Neural progenitor cell (in vitro differentiated cells): Measurements from ENCODE around the gene DNAH10. TPM values are rescaled to one million over a fixed set of nuclear protein-coding genes. Genes with fewer than 3 reads are reported as not detected.

Experiments
- DNase-seq: peaks from one replicate; pipeline ENCODE4 v3.0.0-alpha.2; 2016; ENCODE audit warnings: low spot score
- H2AFZ ChIP-seq: fragments of 200-600 bp; sonication (generic); replicated peaks from 2 replicates; pipeline ENCODE4 v1.6.1; 2016; ENCODE audit warnings: antibody characterized with exemption
- H3F3A ChIP-seq: fragments of 200-600 bp; sonication (generic); 2 replicates; pipeline ENCODE4 v1.6.1; 2016; ENCODE audit warnings: antibody characterized with exemption, low read depth
- H3K27ac ChIP-seq: fragments of 200-600 bp; sonication (generic); 2 replicates; pipeline ENCODE4 v1.5.1; 2016; ENCODE audit warnings: mild to moderate bottlenecking
- H3K27me3 ChIP-seq: fragments of 200-600 bp; sonication (generic); 2 replicates; pipeline ENCODE4 v1.6.1; 2016; ENCODE audit warnings: mild to moderate bottlenecking, moderate library complexity
- H3K36me3 ChIP-seq: fragments of 200-600 bp; sonication (generic); 2 replicates; pipeline ENCODE4 v1.5.1; 2016
- H3K4me1 ChIP-seq: fragments of 200-600 bp; sonication (generic); 2 replicates; pipeline ENCODE4 v1.6.1; 2016; ENCODE audit warnings: mixed run types
- H3K4me2 ChIP-seq: fragments of 200-600 bp; sonication (generic); 2 replicates; pipeline ENCODE4 v1.6.1; 2016
- H3K4me3 ChIP-seq: fragments of 200-600 bp; sonication (generic); 2 replicates; pipeline ENCODE4 v1.5.1; 2016
- H3K79me2 ChIP-seq: fragments of 200-600 bp; sonication (generic); 2 replicates; pipeline ENCODE4 v1.6.1; 2016; ENCODE audit warnings: low read depth
- H3K9ac ChIP-seq: fragments of 200-600 bp; sonication (generic); 2 replicates; pipeline ENCODE4 v1.6.1; 2016
- H3K9me3 ChIP-seq: fragments of 200-600 bp; sonication (generic); 2 replicates; pipeline ENCODE4 v1.5.1; 2016; ENCODE audit warnings: low read depth
- H4K20me1 ChIP-seq: fragments of 200-600 bp; sonication (generic); 2 replicates; pipeline ENCODE4 v1.6.1; 2016; ENCODE audit warnings: low read depth
- H3K27ac Mint-ChIP-seq: 3 replicates; pipeline ENCODE4 v1.8.0; 2021; ENCODE audit warnings: mixed read lengths
- H3K27me3 Mint-ChIP-seq: 2 replicates; pipeline ENCODE4 v1.8.0; 2022; ENCODE audit warnings: low read depth, mild to moderate bottlenecking, inconsistent platforms, moderate library complexity, mixed read lengths; ENCODE audit not compliant: insufficient read depth
- H3K36me3 Mint-ChIP-seq: 3 replicates; pipeline ENCODE4 v1.8.0; 2021; ENCODE audit warnings: mixed read lengths
- H3K4me1 Mint-ChIP-seq: 3 replicates; pipeline ENCODE4 v1.8.0; 2021; ENCODE audit warnings: mixed read lengths
- H3K4me3 Mint-ChIP-seq: 3 replicates; pipeline ENCODE4 v1.8.0; 2021; ENCODE audit warnings: mild to moderate bottlenecking, moderate library complexity, mixed read lengths
- H3K9me3 Mint-ChIP-seq: 3 replicates; pipeline ENCODE4 v1.8.0; 2020; ENCODE audit warnings: mixed read lengths
- EZH2 ChIP-seq: fragments of 200-600 bp; sonication (generic); IDR thresholded peaks from 2 replicates; pipeline ENCODE4 v1.6.1; 2017; ENCODE audit warnings: antibody characterized with exemption, mild to moderate bottlenecking, moderate library complexity
- EZH2phosphoT487 ChIP-seq: fragments of 200-600 bp; sonication (generic); IDR thresholded peaks from 2 replicates; pipeline ENCODE4 v1.6.1; 2017; ENCODE audit warnings: antibody characterized with exemption
- total RNA-seq: library from RNA; depleted of rRNA; stranded (reverse); fragments of >200 nt; gene quantifications from 2 replicates; pipeline ENCODE4 v1.2.3, GENCODE V29; 2015; ENCODE audit warnings: low replicate concordance
- TF ChIP-seq, protein P1 (sequence below): fragments of 200-600 bp; sonication (generic); IDR thresholded peaks from 2 replicates; pipeline ENCODE4 v1.5.1; 2017; ENCODE audit warnings: antibody characterized with exemption, mild to moderate bottlenecking

The DNAH10 gene
- total RNA-seq, 1 donor from 2014 or later: 0.26 TPM

DNA sequence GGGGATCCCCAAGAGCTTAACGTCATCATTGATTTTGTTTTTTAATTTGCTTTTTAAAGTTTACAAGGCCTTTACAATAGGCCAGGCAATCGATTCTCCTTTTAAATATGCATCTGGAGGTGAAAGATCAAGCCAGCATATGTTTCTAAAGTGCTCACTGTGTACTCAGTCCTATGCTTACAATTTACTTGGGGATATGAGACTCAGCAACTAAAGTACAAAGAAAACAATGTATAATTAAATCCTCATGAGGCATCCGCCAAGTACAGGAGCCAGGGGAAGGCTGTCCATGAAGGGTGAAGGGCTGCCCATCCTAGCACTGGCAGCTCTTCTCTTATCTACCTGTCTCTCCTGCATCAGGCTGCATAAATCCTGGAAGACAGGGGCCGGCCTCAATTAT lies 198.8 kb downstream of the DNAH10 start:
- H3K27me3 Mint-ChIP-seq: no peaks in the 10 kb centered on the region
- no peak overlapping the region for H3K27ac ChIP-seq

DNA sequence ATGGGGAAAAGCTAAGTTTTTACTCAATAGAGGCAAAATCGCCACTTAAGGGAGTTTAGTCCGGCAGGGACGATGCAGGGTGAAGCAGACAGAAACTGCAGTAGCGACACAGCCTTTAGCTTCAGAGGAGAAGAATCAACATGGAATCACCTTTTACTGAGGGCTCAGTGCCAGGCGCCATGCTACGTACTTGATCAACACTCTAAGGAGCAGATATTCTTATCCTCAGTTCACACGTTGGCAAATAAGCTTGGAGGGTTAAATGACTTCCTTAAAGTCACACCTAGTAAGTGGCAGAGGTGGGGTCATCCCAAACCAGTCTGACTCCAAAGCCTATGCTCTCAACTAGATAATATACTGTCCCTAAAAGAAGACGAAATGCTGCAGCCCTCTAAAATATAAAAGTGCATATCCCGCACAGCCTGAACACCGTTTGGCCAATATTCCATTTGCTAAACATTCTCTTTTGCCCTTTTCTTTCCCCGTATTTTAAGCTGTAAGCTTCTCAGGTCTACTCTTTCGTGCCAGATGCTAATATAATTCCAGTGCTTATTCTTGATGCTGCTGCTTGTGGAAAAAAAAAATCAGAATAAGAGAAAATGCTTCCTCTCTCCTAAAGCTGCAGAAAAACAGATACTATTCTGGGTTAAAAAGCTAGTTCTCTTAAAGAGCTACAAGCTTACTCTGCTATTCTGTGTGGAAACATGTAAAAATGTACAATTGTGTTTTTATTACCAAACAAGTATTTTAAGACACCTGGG lies 199.7 kb downstream of the DNAH10 start:
- Histone ChIP-seq H3F3A (peaks cover 5% of the 10 kb centered on the region), H3K9ac (no peak overlapping the region), H3K79me2 (no peaks in the 10 kb centered on the region), H3K4me2 (no peak overlapping the region), H3K27ac (no peak overlapping the region), H3K36me3 (no peaks in the 10 kb centered on the region), H3K4me1 (peaks cover 4% of the 10 kb centered on the region), H2AFZ (no peak overlapping the region), H3K9me3 (no peaks in the 10 kb centered on the region), H4K20me1 (peaks cover 75% of the 10 kb centered on the region), H3K4me3 (no peak overlapping the region), H3K27me3 (peaks cover 98% of the 10 kb centered on the region)
- Mint-ChIP-seq H3K36me3 (no peaks in the 10 kb centered on the region), H3K27ac (no peak overlapping the region), H3K27me3 (no peaks in the 10 kb centered on the region), H3K4me3 (no peak overlapping the region), H3K4me1 (peaks cover 11% of the 10 kb centered on the region), H3K9me3 (no peaks in the 10 kb centered on the region)
- DNase-seq: no peak
- TF ChIP-seq EZH2: no peak
- TF ChIP-seq EZH2phosphoT487: no peak
- TF ChIP-seq, protein P1, sequence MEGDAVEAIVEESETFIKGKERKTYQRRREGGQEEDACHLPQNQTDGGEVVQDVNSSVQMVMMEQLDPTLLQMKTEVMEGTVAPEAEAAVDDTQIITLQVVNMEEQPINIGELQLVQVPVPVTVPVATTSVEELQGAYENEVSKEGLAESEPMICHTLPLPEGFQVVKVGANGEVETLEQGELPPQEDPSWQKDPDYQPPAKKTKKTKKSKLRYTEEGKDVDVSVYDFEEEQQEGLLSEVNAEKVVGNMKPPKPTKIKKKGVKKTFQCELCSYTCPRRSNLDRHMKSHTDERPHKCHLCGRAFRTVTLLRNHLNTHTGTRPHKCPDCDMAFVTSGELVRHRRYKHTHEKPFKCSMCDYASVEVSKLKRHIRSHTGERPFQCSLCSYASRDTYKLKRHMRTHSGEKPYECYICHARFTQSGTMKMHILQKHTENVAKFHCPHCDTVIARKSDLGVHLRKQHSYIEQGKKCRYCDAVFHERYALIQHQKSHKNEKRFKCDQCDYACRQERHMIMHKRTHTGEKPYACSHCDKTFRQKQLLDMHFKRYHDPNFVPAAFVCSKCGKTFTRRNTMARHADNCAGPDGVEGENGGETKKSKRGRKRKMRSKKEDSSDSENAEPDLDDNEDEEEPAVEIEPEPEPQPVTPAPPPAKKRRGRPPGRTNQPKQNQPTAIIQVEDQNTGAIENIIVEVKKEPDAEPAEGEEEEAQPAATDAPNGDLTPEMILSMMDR: no peak

More for the DNA sequence above, 198.8 kb downstream of the DNAH10 start:
- no peak overlapping the region for H3K4me3 ChIP-seq
- TF ChIP-seq EZH2 (no peak), EZH2phosphoT487 (no peak)
- TF ChIP-seq, protein P1: no peak
- Mint-ChIP-seq H3K27ac (no peak overlapping the region), H3K9me3 (no peaks in the 10 kb centered on the region), H3K4me3 (no peak overlapping the region), H3K4me1 (peaks cover 15% of the 10 kb centered on the region), H3K36me3 (no peaks in the 10 kb centered on the region)
- no peaks in the 10 kb centered on the region for H3K9me3 ChIP-seq
- peaks cover 4% of the 10 kb centered on the region for H3K4me1 ChIP-seq
- DNase-seq: no peak
- no peak overlapping the region for H3K9ac ChIP-seq
- no peak overlapping the region for H2AFZ ChIP-seq
- no peaks in the 10 kb centered on the region for H3K36me3 ChIP-seq
- H4K20me1 ChIP-seq: peaks cover 65% of the 10 kb centered on the region
- no peaks in the 10 kb centered on the region for H3K79me2 ChIP-seq
- peaks cover 98% of the 10 kb centered on the region for H3K27me3 ChIP-seq
- no peak overlapping the region for H3K4me2 ChIP-seq
- H3F3A ChIP-seq: peaks cover 5% of the 10 kb centered on the region

DNA sequence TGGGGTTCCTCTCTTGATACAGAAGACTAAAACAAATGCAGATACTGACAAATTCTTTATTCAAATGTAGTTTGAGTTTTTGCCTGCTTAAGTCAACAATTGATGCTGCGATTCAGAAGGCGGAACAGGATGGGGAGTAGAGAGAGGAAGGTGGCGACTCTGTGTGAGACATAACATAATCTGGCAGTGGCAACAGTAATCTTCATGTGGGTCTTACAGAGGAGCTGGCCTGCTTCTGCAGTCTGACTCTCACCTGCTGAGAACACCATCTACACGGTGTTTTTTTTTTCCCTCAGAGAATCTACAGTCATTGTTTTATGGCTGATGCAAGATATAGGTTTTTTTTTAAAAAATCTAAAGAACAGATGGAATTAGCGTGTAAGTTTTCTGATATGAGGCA lies 200.4 kb downstream of the DNAH10 start:
- Histone ChIP-seq H3K9me3 (no peaks in the 10 kb centered on the region), H3K36me3 (no peaks in the 10 kb centered on the region), H3K9ac (no peak overlapping the region), H2AFZ (no peak overlapping the region), H3K4me1 (peaks cover 4% of the 10 kb centered on the region), H3K79me2 (no peaks in the 10 kb centered on the region), H3K4me2 (no peak overlapping the region), H3K27me3 (peaks cover 98% of the 10 kb centered on the region), H3K4me3 (no peak overlapping the region), H3K27ac (no peak overlapping the region), H3F3A (peaks cover 5% of the 10 kb centered on the region), H4K20me1 (peaks cover 82% of the 10 kb centered on the region)
- no peak for TF ChIP-seq EZH2phosphoT487
- TF ChIP-seq, protein P1: no peak
- TF ChIP-seq EZH2: no peak
- DNase-seq: no peak
- Mint-ChIP-seq H3K27ac (no peak overlapping the region), H3K4me3 (no peak overlapping the region), H3K27me3 (no peaks in the 10 kb centered on the region), H3K4me1 (peaks cover 11% of the 10 kb centered on the region), H3K9me3 (no peaks in the 10 kb centered on the region), H3K36me3 (peaks cover 2% of the 10 kb centered on the region)
